Kidney (tissue), 14 donors: Measurements from ENCODE around the gene FMO4. TPM values are rescaled to one million over a fixed set of nuclear protein-coding genes. Genes with fewer than 3 reads are reported as not detected.
"Not testable (repeated sequence)": the region's sequence is repeated elsewhere in the genome, so short reads cannot be mapped to it uniquely, and the experiment has no call there.

Experiments used
- DNase-seq, 5 donors: peaks; one replicate each; pipeline ENCODE4 v3.0.0-alpha.2; 2013 to 2020
- FAIRE-seq: peaks from 2 replicates; lab custom pipeline; 2012; peaks lifted over from hg19 to GRCh38; lab: Jason Lieb, UNC
- H3K27ac ChIP-seq, 2 donors: one replicate each; pipeline ENCODE4 v1.7.0; 2013; ENCODE audit warnings: low read depth in 2 of 2, low read length in 2 of 2, inconsistent platforms in 1 of 2
- H3K27me3 ChIP-seq: one replicate; pipeline ENCODE4 v1.7.1; 2013; ENCODE audit warnings: low read length, inconsistent platforms; ENCODE audit not compliant: control insufficient read depth, insufficient read depth
- H3K36me3 ChIP-seq, 3 donors: one replicate each; pipeline versions ENCODE4 v1.7.0 to v1.7.1; 2013; ENCODE audit warnings: low read length in 3 of 3, control low read depth in 1 of 3, inconsistent platforms in 1 of 3; ENCODE audit not compliant: insufficient read depth in 3 of 3, control insufficient read depth in 2 of 3
- H3K4me1 ChIP-seq, 3 donors: one replicate each; pipeline versions ENCODE4 v1.7.0 to v1.7.1; 2013; ENCODE audit warnings: low read length in 3 of 3, inconsistent platforms in 1 of 3, low read depth in 1 of 3; ENCODE audit not compliant: control insufficient read depth in 2 of 3, insufficient read depth in 2 of 3
- H3K4me3 ChIP-seq, 3 donors: one replicate each; pipeline versions ENCODE4 v1.7.0 to v1.8.1; 2013; ENCODE audit warnings: low read length in 3 of 3, control low read depth in 1 of 3, inconsistent platforms in 1 of 3
- H3K9ac ChIP-seq, 3 donors: one replicate each; pipeline versions ENCODE4 v1.7.0 to v1.7.1; 2013; ENCODE audit warnings: low read length in 3 of 3, control low read depth in 1 of 3, inconsistent platforms in 1 of 3
- H3K9me3 ChIP-seq, 3 donors: one replicate each; pipeline versions ENCODE4 v1.7.0 to v1.7.1; 2013; ENCODE audit warnings: low read length in 3 of 3, control low read depth in 1 of 3, inconsistent platforms in 1 of 3; ENCODE audit not compliant: control insufficient read depth in 2 of 3, insufficient read depth in 1 of 3
- intact Hi-C: fragments of 100-400 bp; cut with DNase I; formaldehyde crosslinking; loops from one replicate; pipeline ENCODE4 v1.11.1; 2022
- polyA plus RNA-seq: library from polyadenylated mRNA; stranded (reverse); fragments of 350-450 nt; fragmentation: Illumina TruSeq; extraction: RNeasy Lipid Tissue Mini Kit (QIAGEN cat#74804); gene quantifications from one replicate; pipeline ENCODE4 v1.2.3, GENCODE V29; 2014; ENCODE audit warnings: low read depth, low replicate concordance; ENCODE audit not compliant: insufficient read depth
- total RNA-seq: library from RNA; stranded (reverse); fragmentation: NEBNext Ultra II Directional; extraction: Animal tissue kit (Norgen Biotek cat#: 25700); gene quantifications from one replicate; pipeline ENCODE4 v1.2.1, GENCODE V29; 2021
- TF ChIP-seq, protein P1 (sequence below): IDR thresholded peaks from 3 replicates; pipeline ENCODE4 v1.5.1; 2012; ENCODE audit warnings: mild to moderate bottlenecking, moderate library complexity, borderline replicate concordance; ENCODE audit not compliant: insufficient read depth; ENCODE audit errors: extremely low read depth
- donor health status: control.
- donor health status: control.
- donor health status: control.
- donor health status: control.
- donor health status: control.
- donor health status: DM: yes; HTN: yes; CAD: no.
- donor health status: Normal renal cell carcinoma (clear cell type).

FMO4 gene
- total and polyA plus RNA-seq, 2 donors from 2014 or later, result 10.6 to 25.8 TPM

- DNase-seq (no peak), FAIRE-seq (no peak)
- peaks cover 0 to 4% (median 2%) of the 10 kb centered on the region in 3 donors for H3K36me3 ChIP-seq
- H3K9me3 ChIP-seq, result no peaks in the 10 kb centered on the region
- H3K9ac ChIP-seq, result no peak overlapping the region
- TF ChIP-seq, protein P1, sequence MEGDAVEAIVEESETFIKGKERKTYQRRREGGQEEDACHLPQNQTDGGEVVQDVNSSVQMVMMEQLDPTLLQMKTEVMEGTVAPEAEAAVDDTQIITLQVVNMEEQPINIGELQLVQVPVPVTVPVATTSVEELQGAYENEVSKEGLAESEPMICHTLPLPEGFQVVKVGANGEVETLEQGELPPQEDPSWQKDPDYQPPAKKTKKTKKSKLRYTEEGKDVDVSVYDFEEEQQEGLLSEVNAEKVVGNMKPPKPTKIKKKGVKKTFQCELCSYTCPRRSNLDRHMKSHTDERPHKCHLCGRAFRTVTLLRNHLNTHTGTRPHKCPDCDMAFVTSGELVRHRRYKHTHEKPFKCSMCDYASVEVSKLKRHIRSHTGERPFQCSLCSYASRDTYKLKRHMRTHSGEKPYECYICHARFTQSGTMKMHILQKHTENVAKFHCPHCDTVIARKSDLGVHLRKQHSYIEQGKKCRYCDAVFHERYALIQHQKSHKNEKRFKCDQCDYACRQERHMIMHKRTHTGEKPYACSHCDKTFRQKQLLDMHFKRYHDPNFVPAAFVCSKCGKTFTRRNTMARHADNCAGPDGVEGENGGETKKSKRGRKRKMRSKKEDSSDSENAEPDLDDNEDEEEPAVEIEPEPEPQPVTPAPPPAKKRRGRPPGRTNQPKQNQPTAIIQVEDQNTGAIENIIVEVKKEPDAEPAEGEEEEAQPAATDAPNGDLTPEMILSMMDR, result no peak
- H3K27ac ChIP-seq, result no peak overlapping the region
- intact Hi-C loops, result no loop called here
- H3K4me3 ChIP-seq, result no peak overlapping the region
- no peaks in the 10 kb centered on the region for H3K27me3 ChIP-seq
- H3K4me1 ChIP-seq, result peaks cover 0 to 3% (median 0%) of the 10 kb centered on the region in 3 donors
These were observed 15.3 kb downstream of the FMO4 start for GRCh38 chr1:171329251-171329650.

- intact Hi-C loops, result no loop called here
- H3K27me3 ChIP-seq, result no peaks in the 10 kb centered on the region
- no peaks in the 10 kb centered on the region for H3K9me3 ChIP-seq
- FAIRE-seq, result no peak
- H3K4me3 ChIP-seq, result no peak overlapping the region
- peaks cover 0 to 9% (median 6%) of the 10 kb centered on the region in 3 donors for H3K36me3 ChIP-seq
- no peak overlapping the region for H3K27ac ChIP-seq
- H3K4me1 ChIP-seq, result peaks cover 0 to 3% (median 0%) of the 10 kb centered on the region in 3 donors
- no peak overlapping the region for H3K9ac ChIP-seq
- TF ChIP-seq, protein P1, result no peak
- DNase-seq, result no peak
These were observed 20.1 kb downstream of the FMO4 start for GRCh38 chr1:171334024-171334640.

DNA sequence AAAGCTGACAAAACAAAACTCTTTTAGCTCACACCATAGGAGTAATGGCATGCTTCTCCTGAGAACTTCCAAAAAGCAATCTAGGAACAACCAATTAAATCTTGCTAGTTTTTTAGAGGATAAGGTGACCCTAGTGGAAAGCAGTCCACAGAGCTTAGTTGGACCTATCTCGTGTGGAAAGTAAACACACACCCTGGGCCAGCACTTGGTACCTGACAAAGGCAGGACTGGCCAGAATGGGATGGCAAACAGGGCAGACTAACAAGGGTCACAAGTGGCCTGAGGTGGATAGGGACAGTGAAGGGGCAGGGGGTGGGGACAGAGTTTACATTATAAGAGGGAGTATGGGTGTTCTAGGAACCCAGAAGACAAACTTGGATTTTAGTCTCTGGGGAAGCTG lies 22.0 kb downstream of the FMO4 start:
- Histone ChIP-seq H3K36me3 (peaks cover 0 to 6% (median 5%) of the 10 kb centered on the region in 3 donors), H3K9ac (no peak overlapping the region), H3K4me3 (no peak overlapping the region), H3K4me1 (peaks cover 0 to 3% (median 0%) of the 10 kb centered on the region in 3 donors), H3K9me3 (no peaks in the 10 kb centered on the region), H3K27me3 (no peaks in the 10 kb centered on the region), H3K27ac (no peak overlapping the region)
- FAIRE-seq (no peak), DNase-seq (no peak)
- intact Hi-C loops, result no loop called here
- TF ChIP-seq, protein P1, result no peak

DNA sequence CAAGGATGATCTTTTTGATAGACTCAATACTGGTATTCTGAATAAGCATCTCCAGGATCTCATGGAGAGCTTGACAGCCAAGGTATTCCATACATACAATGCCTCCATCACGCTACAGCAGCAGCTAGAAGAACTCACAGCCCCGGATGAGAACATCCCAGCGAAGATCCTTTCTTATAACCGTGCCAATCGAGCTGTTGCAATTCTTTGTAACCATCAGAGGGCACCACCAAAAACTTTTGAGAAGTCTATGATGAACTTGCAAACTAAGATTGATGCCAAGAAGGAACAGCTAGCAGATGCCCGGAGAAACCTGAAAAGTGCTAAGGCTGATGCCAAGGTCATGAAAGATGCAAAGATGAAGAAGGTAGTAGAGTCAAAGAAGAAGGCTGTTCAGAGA lies 25.4 kb downstream of the FMO4 start:
- intact Hi-C loops, H3K9me3 ChIP-seq, DNase-seq, H3K36me3 ChIP-seq, H3K4me1 ChIP-seq, FAIRE-seq, H3K4me3 ChIP-seq, H3K27me3 ChIP-seq, H3K9ac ChIP-seq, H3K27ac ChIP-seq: not testable (repeated sequence)
